Right atrium auricular region (tissue), 2 donors: ENCODE measurements around the gene NDUFB4. TPM values are rescaled to one million over a fixed set of nuclear protein-coding genes. Genes with fewer than 3 reads are reported as not detected.
A peak's percentile ranks its signal among the peaks of the same experiment; 100 is the strongest.

ENCODE experiments used
- DNase-seq: peaks from one replicate; pipeline ENCODE4 v3.0.0-alpha.2; 2019; ENCODE audit warnings: low spot score
- H3K27ac ChIP-seq, 2 donors: fragments of 200-600 bp; sonication (generic); 1 replicate in 1 of 2; 2 replicates in 1 of 2; pipeline ENCODE4 v1.5.1; 2016 to 2019
- H3K27me3 ChIP-seq, 2 donors: fragments of 200-600 bp; sonication (generic); one replicate each; pipeline versions ENCODE4 v1.5.1 to v1.6.0; 2017 to 2019
- H3K36me3 ChIP-seq: fragments of 200-600 bp; sonication (generic); one replicate; pipeline ENCODE4 v1.5.1; 2016
- H3K4me1 ChIP-seq, 2 donors: fragments of 200-600 bp; sonication (generic); one replicate each; pipeline versions ENCODE4 v1.5.1 to v1.6.0; 2017 to 2019
- H3K4me3 ChIP-seq, 2 donors: fragments of 200-600 bp; sonication (generic); 1 replicate in 1 of 2; 2 replicates in 1 of 2; pipeline ENCODE4 v1.5.1; 2017 to 2019; ENCODE audit warnings: mild to moderate bottlenecking in 1 of 2, moderate library complexity in 1 of 2
- H3K9me3 ChIP-seq, 2 donors: fragments of 200-600 bp; sonication (generic); one replicate each; pipeline ENCODE4 v1.5.1; 2019
- total RNA-seq, 2 donors: library from RNA; depleted of rRNA; stranded (reverse); fragments of >200 nt; gene quantifications; one replicate each; pipeline ENCODE4 v1.1.0, GENCODE V29; 2016
- TF ChIP-seq, protein P1 (sequence below), 2 donors: fragments of 200-600 bp; sonication (generic); IDR thresholded peaks; one replicate each; pipeline ENCODE4 v1.5.1; 2019; ENCODE audit warnings: antibody characterized with exemption in 2 of 2

NDUFB4 gene
- total RNA-seq, 2 donors from 2014 or later, result 244 to 274 TPM

GRCh38 chr3:120596853-120597223, 702 bp downstream of the NDUFB4 start:
- Histone ChIP-seq H3K9me3 (no peaks in the 10 kb centered on the region), H3K36me3 (peaks cover 24% of the 10 kb centered on the region), H3K27me3 (no peaks in the 10 kb centered on the region), H3K4me1 (peaks cover 0 to 38% of the 10 kb centered on the region in 2 donors), H3K4me3 (peak overlapping the region; percentile 73 to 79), H3K27ac (peak overlapping the region; percentile 93 to 95)
- TF ChIP-seq, protein P1, sequence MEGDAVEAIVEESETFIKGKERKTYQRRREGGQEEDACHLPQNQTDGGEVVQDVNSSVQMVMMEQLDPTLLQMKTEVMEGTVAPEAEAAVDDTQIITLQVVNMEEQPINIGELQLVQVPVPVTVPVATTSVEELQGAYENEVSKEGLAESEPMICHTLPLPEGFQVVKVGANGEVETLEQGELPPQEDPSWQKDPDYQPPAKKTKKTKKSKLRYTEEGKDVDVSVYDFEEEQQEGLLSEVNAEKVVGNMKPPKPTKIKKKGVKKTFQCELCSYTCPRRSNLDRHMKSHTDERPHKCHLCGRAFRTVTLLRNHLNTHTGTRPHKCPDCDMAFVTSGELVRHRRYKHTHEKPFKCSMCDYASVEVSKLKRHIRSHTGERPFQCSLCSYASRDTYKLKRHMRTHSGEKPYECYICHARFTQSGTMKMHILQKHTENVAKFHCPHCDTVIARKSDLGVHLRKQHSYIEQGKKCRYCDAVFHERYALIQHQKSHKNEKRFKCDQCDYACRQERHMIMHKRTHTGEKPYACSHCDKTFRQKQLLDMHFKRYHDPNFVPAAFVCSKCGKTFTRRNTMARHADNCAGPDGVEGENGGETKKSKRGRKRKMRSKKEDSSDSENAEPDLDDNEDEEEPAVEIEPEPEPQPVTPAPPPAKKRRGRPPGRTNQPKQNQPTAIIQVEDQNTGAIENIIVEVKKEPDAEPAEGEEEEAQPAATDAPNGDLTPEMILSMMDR (IDR thresholded peaks at IDR 0.05), result no peak
- no peak for DNase-seq

GRCh38 chr3:120597445-120598049, 1.4 kb downstream of the NDUFB4 start:
- TF ChIP-seq, protein P1 (IDR thresholded peaks at IDR 0.05), result no peak
- Histone ChIP-seq H3K36me3 (peaks cover 31% of the 10 kb centered on the region), H3K9me3 (no peaks in the 10 kb centered on the region), H3K27ac (peak overlapping the region in 1 of 2 donors; percentile 95), H3K27me3 (no peaks in the 10 kb centered on the region), H3K4me3 (peak overlapping the region; percentile 73 to 79), H3K4me1 (peaks cover 0 to 38% of the 10 kb centered on the region in 2 donors)
- no peak for DNase-seq

GRCh38 chr3:120599211-120599610, 3.1 kb downstream of the NDUFB4 start:
- Histone ChIP-seq H3K36me3 (peaks cover 40% of the 10 kb centered on the region), H3K4me3 (no peak overlapping the region), H3K27me3 (no peaks in the 10 kb centered on the region), H3K4me1 (peaks cover 0 to 38% of the 10 kb centered on the region in 2 donors), H3K27ac (peak overlapping the region in 1 of 2 donors; percentile 36), H3K9me3 (no peaks in the 10 kb centered on the region)
- TF ChIP-seq, protein P1 (IDR thresholded peaks at IDR 0.05), result no peak
- DNase-seq, result no peak

GRCh38 chr3:120601554-120601953, 5.4 kb downstream of the NDUFB4 start:
- TF ChIP-seq, protein P1 (IDR thresholded peaks at IDR 0.05), result no peak
- H3K4me3 ChIP-seq, result no peak overlapping the region
- peaks cover 0 to 38% of the 10 kb centered on the region in 2 donors for H3K4me1 ChIP-seq
- H3K27me3 ChIP-seq, result no peaks in the 10 kb centered on the region
- peaks cover 40% of the 10 kb centered on the region for H3K36me3 ChIP-seq
- DNase-seq, result no peak
- no peak overlapping the region for H3K27ac ChIP-seq
- H3K9me3 ChIP-seq, result no peaks in the 10 kb centered on the region

DNA sequence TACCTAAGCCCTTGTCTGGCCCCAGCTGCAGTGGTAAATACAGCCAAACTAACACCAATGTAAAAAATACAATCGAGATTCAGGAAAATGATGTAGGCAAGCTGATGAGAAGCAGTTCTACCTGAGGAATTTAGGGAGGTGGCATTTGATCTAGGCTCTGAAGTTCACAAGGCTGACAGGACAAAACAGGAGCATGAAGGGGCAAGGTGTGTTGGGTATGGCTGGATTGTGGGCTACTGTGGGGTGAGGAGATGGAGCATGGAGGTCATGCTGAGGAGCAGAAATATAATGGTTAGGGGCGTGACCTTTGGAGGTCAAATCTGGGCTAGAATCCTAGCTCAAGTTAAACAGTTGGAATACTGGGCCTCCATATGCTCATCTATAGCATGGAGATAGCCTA, 6.5 kb downstream of the NDUFB4 start:
- peaks cover 40% of the 10 kb centered on the region for H3K36me3 ChIP-seq
- H3K27ac ChIP-seq, result no peak overlapping the region
- TF ChIP-seq, protein P1 (IDR thresholded peaks at IDR 0.05), result no peak
- no peak for DNase-seq
- no peaks in the 10 kb centered on the region for H3K9me3 ChIP-seq
- H3K27me3 ChIP-seq, result no peaks in the 10 kb centered on the region
- peaks cover 0 to 30% of the 10 kb centered on the region in 2 donors for H3K4me1 ChIP-seq
- H3K4me3 ChIP-seq, result no peak overlapping the region

GRCh38 chr3:120604382-120604781, 8.2 kb downstream of the NDUFB4 start:
- Histone ChIP-seq H3K4me1 (peaks cover 0 to 13% of the 10 kb centered on the region in 2 donors), H3K36me3 (peaks cover 23% of the 10 kb centered on the region), H3K4me3 (no peak overlapping the region), H3K27me3 (no peaks in the 10 kb centered on the region), H3K27ac (no peak overlapping the region), H3K9me3 (no peaks in the 10 kb centered on the region)
- TF ChIP-seq, protein P1 (IDR thresholded peaks at IDR 0.05), result no peak
- DNase-seq, result no peak
